Measurements from ENCODE around the gene NDUFA13. TPM values are rescaled to one million over a fixed set of nuclear protein-coding genes. Genes with fewer than 3 reads are reported as not detected.

The NDUFA13 gene
- total RNA-seq, 1 experiment from 2014 or later: 489 TPM

GRCh38 chr19:19498255-19498991, 17.6 kb upstream of the NDUFA13 start:
- H2BK12ac ChIP-seq (ENCODE audit: insufficient read length, low read depth, low read length): no peak overlapping the region
- H3K79me1 ChIP-seq (ENCODE audit: insufficient read depth, low read depth, low read length, poor library complexity, severe bottlenecking): no peaks in the 10 kb centered on the region
- no peak overlapping the region for H2BK120ac ChIP-seq (ENCODE audit: low read depth, low read length, poor library complexity, severe bottlenecking)
- WGBS (ENCODE audit: extremely low coverage, insufficient read length, low lambda C conversion rate): no CpG with 5 or more reads among the region's 33 CpGs
- no peak overlapping the region for H2BK15ac ChIP-seq (ENCODE audit: low read depth, low read length)
- DNase-seq: no peak
- no peak overlapping the region for H3T11ph ChIP-seq (ENCODE audit: low read length)
- H3K79me2 ChIP-seq (ENCODE audit: insufficient read depth, low read length): no peaks in the 10 kb centered on the region
- H4K20me1 ChIP-seq (ENCODE audit: control insufficient read depth, insufficient read depth, insufficient read length): no peaks in the 10 kb centered on the region
- H3K9ac ChIP-seq (ENCODE audit: extremely low read depth, insufficient read length, low read length): no peak overlapping the region
- no peak overlapping the region for H4K8ac ChIP-seq (replicated peaks; ENCODE audit: insufficient read length, low read depth, low read length)
- no peak overlapping the region for H3K18ac ChIP-seq (ENCODE audit: insufficient read length, low read depth, low read length)
- no peaks in the 10 kb centered on the region for H3K9me3 ChIP-seq (ENCODE audit: control insufficient read depth, low read depth, low read length)
- Mint-ChIP-seq H3K27me3 (ENCODE audit: low read depth) (no peaks in the 10 kb centered on the region; the same call in 1 of the 2 replicates), H3K27ac (no peak overlapping the region; a peak in 1 of 7 replicates), H3K4me3 (no peak overlapping the region), H3K36me3 (ENCODE audit: insufficient read depth in 1 of 3, low read depth in 3 of 3) (peaks cover 47 to 91% (median 87%) of the 10 kb centered on the region in 3 experiments), H3K9me3 (no peaks in the 10 kb centered on the region), H3K4me1 (peaks cover 2 to 4% of the 10 kb centered on the region in 2 experiments; a peak in 1 of 4 replicates)
- no peaks in the 10 kb centered on the region for H3K27me3 ChIP-seq (ENCODE audit: insufficient read depth, low read length)
- H3K14ac ChIP-seq (ENCODE audit: insufficient read depth, low read length): no peak overlapping the region
- H3K4me1 ChIP-seq (ENCODE audit: insufficient read depth, low read length): no peaks in the 10 kb centered on the region
- no peak overlapping the region for H3K23ac ChIP-seq (ENCODE audit: insufficient read length, low read depth, low read length)
- no peak overlapping the region for H4K91ac ChIP-seq (ENCODE audit: insufficient read length, low read depth, low read length)
- no peak overlapping the region for H3K56ac ChIP-seq (ENCODE audit: insufficient read length, low read depth, low read length)
- H2AFZ ChIP-seq (ENCODE audit: low read length): no peak overlapping the region
- no peaks in the 10 kb centered on the region for H3K23me2 ChIP-seq (ENCODE audit: insufficient read length, low read depth, low read length, poor library complexity, severe bottlenecking)
- H3K27ac ChIP-seq (ENCODE audit: insufficient read length, low read depth, low read length): no peak overlapping the region
- no peak overlapping the region for H3K4ac ChIP-seq (ENCODE audit: low read depth, low read length)
- no peak overlapping the region for H4K5ac ChIP-seq (ENCODE audit: insufficient read length, low read depth, low read length)
- H2BK5ac ChIP-seq (ENCODE audit: insufficient read length, low read length): no peak overlapping the region
- no peak overlapping the region for H2BK20ac ChIP-seq (ENCODE audit: low read depth, low read length, poor library complexity, severe bottlenecking)
- H3K4me2 ChIP-seq (ENCODE audit: insufficient read depth, insufficient read length, low read length): no peak overlapping the region
- TF ChIP-seq CTCF (conservative IDR thresholded peaks at IDR 0.05): no peak
- no peak overlapping the region for H2AK5ac ChIP-seq (ENCODE audit: insufficient read length, low read length)

Measured in H9 (cell line).